Heart left ventricle (tissue), 16 donors: ENCODE data around the gene INSIG1. TPM values are rescaled to one million over a fixed set of nuclear protein-coding genes. Genes with fewer than 3 reads are reported as not detected.
A peak's percentile ranks its signal among the peaks of the same experiment; 100 is the strongest.

ENCODE experiments used
- ATAC-seq, 4 donors: fragments of 200-7000 bp; cut with Tn5 transposase; one replicate each; pipeline ENCODE4 v1.9.1; 2020 to 2022; ENCODE audit warnings: moderate library complexity in 4 of 4, mild to moderate bottlenecking in 3 of 4, moderate number of reproducible peaks in 1 of 4
- DNase-seq, 5 donors: peaks; one replicate each; pipeline ENCODE4 v3.0.0-alpha.2; 2020
- H3K27ac ChIP-seq, 12 donors: fragments of 200-600 bp; sonication (generic) in 4 of 12; one replicate each; pipeline versions ENCODE4 v1.5.0 to v1.8.0; 2016 to 2022; ENCODE audit warnings: mild to moderate bottlenecking in 2 of 12
- H3K27me3 ChIP-seq, 9 donors: fragments of 200-600 bp; sonication (generic) in 2 of 9; one replicate each; pipeline versions ENCODE4 v1.5.1 to v1.8.0; 2016 to 2022; ENCODE audit warnings: mild to moderate bottlenecking in 3 of 9
- H3K36me3 ChIP-seq, 9 donors: fragments of 200-600 bp; sonication (generic) in 2 of 9; one replicate each; pipeline versions ENCODE4 v1.5.0 to v1.8.0; 2018 to 2022; ENCODE audit warnings: mild to moderate bottlenecking in 2 of 9
- H3K4me1 ChIP-seq, 12 donors: fragments of 200-600 bp; sonication (generic) in 4 of 12; one replicate each; pipeline versions ENCODE4 v1.5.0 to v1.8.0; 2016 to 2022; ENCODE audit warnings: mild to moderate bottlenecking in 3 of 12
- H3K4me3 ChIP-seq, 12 donors: fragments of 200-600 bp; sonication (generic) in 4 of 12; one replicate each; pipeline versions ENCODE4 v1.5.0 to v1.8.0; 2017 to 2022; ENCODE audit warnings: mild to moderate bottlenecking in 9 of 12, moderate library complexity in 4 of 12
- H3K9me3 ChIP-seq, 12 donors: fragments of 200-600 bp; sonication (generic) in 4 of 12; one replicate each; pipeline versions ENCODE4 v1.5.0 to v1.8.0; 2016 to 2022; ENCODE audit warnings: mild to moderate bottlenecking in 1 of 12
- POLR2A ChIP-seq, 2 donors: fragments of 450-650 bp; IDR thresholded peaks; one replicate each; pipeline ENCODE4 v1.6.1; 2017; ENCODE audit warnings: antibody characterized with exemption in 2 of 2, mild to moderate bottlenecking in 2 of 2, moderate library complexity in 2 of 2
- WGBS, 4 donors: extraction: QIAGEN DNeasy Blood & Tissue Kit in 2 of 4; methylation state at CpG; one replicate each; pipeline versions ENCODE4 v1.1.5 to v1.1.7; 2013 to 2018; 5-methylcytosine and 5-hydroxymethylcytosine counted together
- intact Hi-C, 10 donors: fragments of 100-400 bp; cut with DNase I; formaldehyde crosslinking; loops; one replicate each; pipeline versions ENCODE4 v1.11.1 to v1.14.2; 2022
- polyA plus RNA-seq, 2 donors: library from polyadenylated mRNA; stranded (reverse); fragments of 200-250 nt; gene quantifications; one replicate each; pipeline ENCODE4 v1.2.3, GENCODE V29; 2013
- total RNA-seq, 9 donors: library from RNA; depleted of rRNA in 2 of 9; stranded (reverse); fragments of >200 nt in 2 of 9; fragmentation: NEBNext Ultra II Directional in 3 of 9; extraction: Animal tissue kit (Norgen Biotek cat#: 25700) in 3 of 9; gene quantifications; one replicate each; pipeline versions ENCODE4 v1.1.0 to v1.2.4, GENCODE V29; 2016 to 2023
- TF ChIP-seq, protein P1 (sequence below), 12 donors: fragments of 200-600 bp; sonication (generic) in 4 of 12; IDR thresholded peaks; one replicate each; pipeline versions ENCODE4 v1.5.0 to v1.8.0; 2018 to 2022; ENCODE audit warnings: antibody characterized with exemption in 12 of 12, mild to moderate bottlenecking in 5 of 12
- donor health status: ischemic (EF 13 %, LVEDD 7.1; RV severe dilation, severe dysfunction).
- donor health status: healthy with polysubstance abuse.
- donor health status: DM: no; HTN: yes; CAD: no.
- donor health status: DM: no; HTN: no; CAD: no.
- donor health status: ischemic (EF 25% LVEDD 6.9; RV normal size, moderate dysfunction).
- donor health status: ischemic (EF 25% LVEDD 5.7; RV mildly dilated, moderate dysfunction).
- donor health status: healthy.
- donor health status: DM: yes; HTN: yes; CAD: no.
- donor health status: ischemic (EF 35%, LVEDD 5.7; RV mildly dilated, moderate dysfunction).
- donor health status: nonischemic (EF 11% LVEDD 7.7; RV severe dilation, severe dysfunction).
- donor health status: DM: yes; HTN: yes; CAD: no.
- donor health status: PGD.
- donor health status: ischemic (EF 29% LVEDD 5.4; RV normal size, mild dysfunction).
- donor health status: nonischemic (EF 23%, LVEDD 6.1; RV moderate dilation, normal function).

INSIG1 gene
- total and polyA plus RNA-seq, 11 donors, result 5.2 to 24.5 (median 13.3) TPM

GRCh38 chr7:155352076-155352752 is 54.5 kb downstream of the INSIG1 start:
- Histone ChIP-seq H3K27ac (no peak overlapping the region), H3K27me3 (peaks cover under 1 to 53% (median 21%) of the 10 kb centered on the region in 9 donors), H3K4me1 (no peaks in the 10 kb centered on the region), H3K36me3 (no peaks in the 10 kb centered on the region), H3K9me3 (no peaks in the 10 kb centered on the region), H3K4me3 (no peak overlapping the region)
- TF ChIP-seq, protein P1, sequence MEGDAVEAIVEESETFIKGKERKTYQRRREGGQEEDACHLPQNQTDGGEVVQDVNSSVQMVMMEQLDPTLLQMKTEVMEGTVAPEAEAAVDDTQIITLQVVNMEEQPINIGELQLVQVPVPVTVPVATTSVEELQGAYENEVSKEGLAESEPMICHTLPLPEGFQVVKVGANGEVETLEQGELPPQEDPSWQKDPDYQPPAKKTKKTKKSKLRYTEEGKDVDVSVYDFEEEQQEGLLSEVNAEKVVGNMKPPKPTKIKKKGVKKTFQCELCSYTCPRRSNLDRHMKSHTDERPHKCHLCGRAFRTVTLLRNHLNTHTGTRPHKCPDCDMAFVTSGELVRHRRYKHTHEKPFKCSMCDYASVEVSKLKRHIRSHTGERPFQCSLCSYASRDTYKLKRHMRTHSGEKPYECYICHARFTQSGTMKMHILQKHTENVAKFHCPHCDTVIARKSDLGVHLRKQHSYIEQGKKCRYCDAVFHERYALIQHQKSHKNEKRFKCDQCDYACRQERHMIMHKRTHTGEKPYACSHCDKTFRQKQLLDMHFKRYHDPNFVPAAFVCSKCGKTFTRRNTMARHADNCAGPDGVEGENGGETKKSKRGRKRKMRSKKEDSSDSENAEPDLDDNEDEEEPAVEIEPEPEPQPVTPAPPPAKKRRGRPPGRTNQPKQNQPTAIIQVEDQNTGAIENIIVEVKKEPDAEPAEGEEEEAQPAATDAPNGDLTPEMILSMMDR (IDR thresholded peaks at IDR 0.05), result no peak
- no peak for TF ChIP-seq POLR2A (IDR thresholded peaks at IDR 0.05)
- DNase-seq (peak in 2 of 5 donors; percentile 4 to 10), ATAC-seq (peak in 1 of 4 donors; percentile 27)
- intact Hi-C loops, result no loop called here
- 75 to 81% (median 77%) methylated on average over 18 to 21 of the region's 21 CpGs for WGBS, 4 donors

DNA sequence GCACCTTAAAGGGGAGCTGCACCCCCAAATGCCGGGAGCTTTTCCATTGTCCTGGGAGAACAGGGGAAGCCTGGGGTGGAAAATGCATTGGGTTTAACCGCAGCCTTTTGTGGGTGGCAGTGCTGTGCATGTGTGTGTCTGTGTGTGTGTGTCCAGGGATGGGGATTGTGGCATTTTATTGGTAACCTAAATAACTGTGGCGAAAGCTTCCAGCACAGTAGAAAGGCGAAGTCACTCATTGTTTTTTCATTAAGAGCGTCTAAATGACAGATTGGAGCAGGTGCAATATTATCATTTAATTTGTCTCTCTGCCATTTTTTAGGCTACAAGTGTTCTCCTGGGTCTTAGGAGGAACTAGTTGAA is 55.1 kb downstream of the INSIG1 start:
- H3K36me3 ChIP-seq, result no peaks in the 10 kb centered on the region
- 84 to 89% (median 86%) methylated on average over 5 of the region's 5 CpGs for WGBS, 4 donors

GRCh38 chr7:155353256-155353897 is 55.7 kb downstream of the INSIG1 start:
- Histone ChIP-seq H3K27ac (no peak overlapping the region), H3K36me3 (no peaks in the 10 kb centered on the region), H3K27me3 (peaks cover under 1 to 64% (median 32%) of the 10 kb centered on the region in 9 donors), H3K4me1 (peaks cover 0 to 3% (median 0%) of the 10 kb centered on the region in 12 donors), H3K4me3 (no peak overlapping the region), H3K9me3 (no peaks in the 10 kb centered on the region)
- TF ChIP-seq, protein P1 (IDR thresholded peaks at IDR 0.05), result no peak
- TF ChIP-seq POLR2A (IDR thresholded peaks at IDR 0.05), result no peak
- intact Hi-C loops, result no loop called here
- DNase-seq (peak in 1 of 5 donors; percentile 11), ATAC-seq (no peak)
- WGBS, 4 donors, result 54 to 63% (median 60%) methylated on average over 8 to 9 of the region's 9 CpGs

More for the DNA sequence above, 55.1 kb downstream of the INSIG1 start:
- no peak for ATAC-seq
- intact Hi-C loops, result no loop called here
- no peak for DNase-seq
- H3K9me3 ChIP-seq, result no peaks in the 10 kb centered on the region
- no peak overlapping the region for H3K4me3 ChIP-seq
- H3K27ac ChIP-seq, result no peak overlapping the region
- H3K4me1 ChIP-seq, result no peaks in the 10 kb centered on the region
- peaks cover 0 to 58% (median 26%) of the 10 kb centered on the region in 9 donors for H3K27me3 ChIP-seq
- TF ChIP-seq POLR2A (IDR thresholded peaks at IDR 0.05), result no peak
- TF ChIP-seq, protein P1 (IDR thresholded peaks at IDR 0.05), result no peak

GRCh38 chr7:155354371-155355048 is 56.8 kb downstream of the INSIG1 start:
- Histone ChIP-seq H3K27ac (no peak overlapping the region), H3K4me1 (peaks cover 0 to 5% (median 0%) of the 10 kb centered on the region in 12 donors), H3K4me3 (no peak overlapping the region), H3K9me3 (no peaks in the 10 kb centered on the region), H3K36me3 (no peaks in the 10 kb centered on the region), H3K27me3 (peaks cover 11 to 70% (median 38%) of the 10 kb centered on the region in 9 donors)
- DNase-seq (peak in 1 of 5 donors; percentile 7), ATAC-seq (no peak)
- intact Hi-C loops, result no loop called here
- TF ChIP-seq, protein P1 (IDR thresholded peaks at IDR 0.05), result no peak
- no peak for TF ChIP-seq POLR2A (IDR thresholded peaks at IDR 0.05)
- 77 to 82% (median 79%) methylated on average over 18 to 20 of the region's 20 CpGs for WGBS, 4 donors
